ENCODE results near the gene PDE2A.

- TF ChIP-seq CTCF (optimal IDR thresholded peaks at IDR 0.05 in 1 of 3, IDR thresholded peaks at IDR 0.05 in 1 of 3, conservative IDR thresholded peaks at IDR 0.05 in 1 of 3; ENCODE audit: extremely low read depth in 1 of 3, insufficient read depth in 2 of 3, low read length in 3 of 3) (no peak), EZH2 (IDR thresholded peaks at IDR 0.05; ENCODE audit: low read length) (no peak)
These were observed 25.9 kb upstream of the PDE2A start for GRCh38 chr11:72700146-72700545.
